ENCODE measurements around the gene PTDSS2. TPM values are rescaled to one million over a fixed set of nuclear protein-coding genes. Genes with fewer than 3 reads are reported as not detected.
"Not testable (repeated sequence)": the region's sequence is repeated elsewhere in the genome, so short reads cannot be mapped to it uniquely, and the experiment has no call there.

Gene PTDSS2
- total RNA-seq, 1 donor from 2014 or later = 81.1 TPM

DNA sequence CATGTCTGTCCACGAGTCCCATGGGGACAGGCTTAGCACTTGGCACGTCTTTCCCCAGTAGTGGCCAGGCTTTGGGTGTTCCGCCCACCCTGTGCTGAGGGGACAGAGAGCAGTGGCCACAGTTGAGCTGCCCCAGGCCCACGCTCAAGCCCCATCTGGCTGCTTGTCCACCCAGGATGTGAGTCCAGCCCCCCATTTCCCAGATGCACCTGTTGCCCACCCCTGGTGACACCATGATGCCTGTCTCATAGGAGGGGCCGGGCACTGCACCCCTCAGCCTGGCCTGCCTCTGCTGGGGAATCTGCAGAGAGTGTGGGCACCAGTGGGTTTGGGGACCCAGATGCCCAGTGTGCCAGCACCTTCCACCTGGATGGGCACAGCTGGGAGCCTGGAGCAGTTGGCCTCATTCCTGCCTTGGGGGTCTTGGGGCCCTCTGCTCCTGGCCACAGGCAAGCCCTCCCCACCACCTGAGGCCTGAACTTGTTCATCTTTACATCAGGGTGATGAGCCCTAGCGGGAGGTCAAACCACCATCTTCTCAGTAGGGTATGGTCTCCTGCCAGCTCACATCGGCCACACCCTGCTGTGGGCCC lies 41.0 kb upstream of the PTDSS2 start:
- no peaks in the 10 kb centered on the region for H3K36me3 ChIP-seq (ENCODE audit: control insufficient read depth, insufficient read depth, low read length)
- DNase-seq (ENCODE audit: low read depth) = no peak
- H3K27me3 ChIP-seq (ENCODE audit: control insufficient read depth, insufficient read depth, low read length) = no peaks in the 10 kb centered on the region
- TF ChIP-seq, protein P1, sequence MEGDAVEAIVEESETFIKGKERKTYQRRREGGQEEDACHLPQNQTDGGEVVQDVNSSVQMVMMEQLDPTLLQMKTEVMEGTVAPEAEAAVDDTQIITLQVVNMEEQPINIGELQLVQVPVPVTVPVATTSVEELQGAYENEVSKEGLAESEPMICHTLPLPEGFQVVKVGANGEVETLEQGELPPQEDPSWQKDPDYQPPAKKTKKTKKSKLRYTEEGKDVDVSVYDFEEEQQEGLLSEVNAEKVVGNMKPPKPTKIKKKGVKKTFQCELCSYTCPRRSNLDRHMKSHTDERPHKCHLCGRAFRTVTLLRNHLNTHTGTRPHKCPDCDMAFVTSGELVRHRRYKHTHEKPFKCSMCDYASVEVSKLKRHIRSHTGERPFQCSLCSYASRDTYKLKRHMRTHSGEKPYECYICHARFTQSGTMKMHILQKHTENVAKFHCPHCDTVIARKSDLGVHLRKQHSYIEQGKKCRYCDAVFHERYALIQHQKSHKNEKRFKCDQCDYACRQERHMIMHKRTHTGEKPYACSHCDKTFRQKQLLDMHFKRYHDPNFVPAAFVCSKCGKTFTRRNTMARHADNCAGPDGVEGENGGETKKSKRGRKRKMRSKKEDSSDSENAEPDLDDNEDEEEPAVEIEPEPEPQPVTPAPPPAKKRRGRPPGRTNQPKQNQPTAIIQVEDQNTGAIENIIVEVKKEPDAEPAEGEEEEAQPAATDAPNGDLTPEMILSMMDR (IDR thresholded peaks at IDR 0.05; ENCODE audit: insufficient read depth, low read length, poor library complexity, severe bottlenecking) = no peak
- no peak overlapping the region for H3K4me3 ChIP-seq (ENCODE audit: low read depth, low read length)

- TF ChIP-seq, protein P1 (IDR thresholded peaks at IDR 0.05; ENCODE audit: insufficient read depth, low read length, poor library complexity, severe bottlenecking) = no peak
- H3K27me3 ChIP-seq (ENCODE audit: control insufficient read depth, insufficient read depth, low read length) = peaks cover 2% of the 10 kb centered on the region
- no peak overlapping the region for H3K4me3 ChIP-seq (ENCODE audit: low read depth, low read length)
- no peaks in the 10 kb centered on the region for H3K36me3 ChIP-seq (ENCODE audit: control insufficient read depth, insufficient read depth, low read length)
- no peak for DNase-seq (ENCODE audit: low read depth)
Measured at GRCh38 chr11:409600-410483, 40.2 kb upstream of the PTDSS2 start.

DNA sequence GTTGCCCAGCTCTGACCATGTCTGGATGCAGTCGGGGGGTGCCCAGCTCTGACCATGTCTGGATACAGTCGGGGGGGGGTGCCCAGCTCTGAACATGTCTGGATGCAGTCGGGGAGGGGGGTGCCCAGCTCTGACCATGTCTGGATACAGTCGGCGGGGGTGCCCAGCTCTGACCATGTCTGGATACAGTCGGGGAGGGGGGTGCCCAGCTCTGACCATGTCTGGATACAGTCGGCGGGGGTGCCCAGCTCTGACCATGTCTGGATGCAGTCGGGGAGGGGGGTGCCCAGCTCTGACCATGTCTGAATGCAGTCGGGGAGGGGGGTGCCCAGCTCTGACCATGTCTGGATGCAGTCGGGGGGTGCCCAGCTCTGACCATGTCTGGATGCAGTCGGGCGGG lies 39.4 kb upstream of the PTDSS2 start:
- not testable (repeated sequence) for H3K27me3 ChIP-seq (ENCODE audit: control insufficient read depth, insufficient read depth, low read length); H3K36me3 ChIP-seq (ENCODE audit: control insufficient read depth, insufficient read depth, low read length); DNase-seq (ENCODE audit: low read depth); H3K4me3 ChIP-seq (ENCODE audit: low read depth, low read length)

- H3K36me3 ChIP-seq (ENCODE audit: control insufficient read depth, insufficient read depth, low read length); H3K4me3 ChIP-seq (ENCODE audit: low read depth, low read length); H3K27me3 ChIP-seq (ENCODE audit: control insufficient read depth, insufficient read depth, low read length); DNase-seq (ENCODE audit: low read depth): not testable (repeated sequence)
Measured at GRCh38 chr11:411520-411919, 38.6 kb upstream of the PTDSS2 start.

DNA sequence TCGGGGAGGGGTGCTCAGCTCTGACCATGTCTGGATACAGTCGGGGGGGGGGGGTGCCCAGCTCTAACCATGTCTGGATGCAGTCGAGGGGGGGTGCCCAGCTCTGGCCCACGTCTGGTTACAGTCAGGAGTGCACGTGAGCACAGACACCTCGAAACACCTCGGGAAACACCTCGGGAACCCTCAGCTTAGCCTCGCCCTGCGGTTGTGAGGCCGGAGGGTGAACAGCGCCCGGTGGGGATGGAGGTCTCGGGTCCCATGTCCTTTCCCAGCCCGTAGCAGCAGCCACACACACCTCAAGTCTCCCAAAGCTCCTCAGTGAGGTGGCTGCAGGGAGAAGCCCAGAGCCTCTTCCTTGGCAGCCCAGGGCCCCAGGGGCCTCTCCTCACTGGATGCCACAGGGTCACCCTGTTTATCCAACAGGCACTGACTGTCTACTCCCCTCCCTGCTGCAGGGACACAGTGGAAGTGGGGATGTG lies 37.4 kb upstream of the PTDSS2 start:
- peaks cover 5% of the 10 kb centered on the region for H3K27me3 ChIP-seq (ENCODE audit: control insufficient read depth, insufficient read depth, low read length)
- no peak overlapping the region for H3K4me3 ChIP-seq (ENCODE audit: low read depth, low read length)
- TF ChIP-seq, protein P1 (IDR thresholded peaks at IDR 0.05; ENCODE audit: insufficient read depth, low read length, poor library complexity, severe bottlenecking) = no peak
- DNase-seq (ENCODE audit: low read depth) = no peak
- no peaks in the 10 kb centered on the region for H3K36me3 ChIP-seq (ENCODE audit: control insufficient read depth, insufficient read depth, low read length)

GRCh38 chr11:413120-414081 lies 36.7 kb upstream of the PTDSS2 start:
- Histone ChIP-seq H3K36me3 (ENCODE audit: control insufficient read depth, insufficient read depth, low read length) (no peaks in the 10 kb centered on the region), H3K27me3 (ENCODE audit: control insufficient read depth, insufficient read depth, low read length) (peaks cover 7% of the 10 kb centered on the region), H3K4me3 (ENCODE audit: low read depth, low read length) (no peak overlapping the region)
- DNase-seq (ENCODE audit: low read depth) = no peak
- TF ChIP-seq, protein P1 (IDR thresholded peaks at IDR 0.05; ENCODE audit: insufficient read depth, low read length, poor library complexity, severe bottlenecking) = no peak
